Peyer's patch (tissue), 4 donors: ENCODE data around the gene AKT2. TPM values are rescaled to one million over a fixed set of nuclear protein-coding genes. Genes with fewer than 3 reads are reported as not detected.

Experiments used
- DNase-seq, 3 donors: peaks; one replicate each; pipeline ENCODE4 v3.0.0-alpha.2; 2017 to 2019
- H3K27ac ChIP-seq, 4 donors: fragments of 200-600 bp; sonication (generic); one replicate each; pipeline ENCODE4 v1.5.1; 2016 to 2019
- H3K27me3 ChIP-seq, 2 donors: fragments of 200-600 bp; sonication (generic); one replicate each; pipeline ENCODE4 v1.5.1; 2019
- H3K36me3 ChIP-seq, 3 donors: fragments of 200-600 bp; sonication (generic); one replicate each; pipeline ENCODE4 v1.5.1; 2016 to 2019
- H3K4me1 ChIP-seq, 4 donors: fragments of 200-600 bp; sonication (generic); one replicate each; pipeline ENCODE4 v1.5.1; 2016 to 2019
- H3K4me3 ChIP-seq, 4 donors: fragments of 200-600 bp; sonication (generic); 1 replicate in 3 of 4; 2 replicates in 1 of 4; pipeline ENCODE4 v1.5.1; 2016 to 2019; ENCODE audit warnings: mild to moderate bottlenecking in 1 of 4
- H3K9me3 ChIP-seq, 4 donors: fragments of 200-600 bp; sonication (generic); one replicate each; pipeline ENCODE4 v1.5.1; 2016 to 2019; ENCODE audit warnings: mild to moderate bottlenecking in 1 of 4
- POLR2A ChIP-seq, 2 donors: fragments of 450-650 bp; IDR thresholded peaks; one replicate each; pipeline ENCODE4 v1.5.1; 2017; ENCODE audit warnings: antibody characterized with exemption in 2 of 2, mild to moderate bottlenecking in 2 of 2, moderate library complexity in 2 of 2
- small RNA-seq, 2 donors: library from RNA; depleted of rRNA; stranded (forward); fragments of <200 nt; gene quantifications; one replicate each; pipeline ENCODE3, GENCODE V24; 2016
- total RNA-seq, 4 donors: library from RNA; depleted of rRNA; stranded (reverse); fragments of >200 nt; gene quantifications; one replicate each; pipeline ENCODE4 v1.1.0, GENCODE V29; 2016
- TF ChIP-seq, protein P1 (sequence below), 6 experiments: fragments of 450-650 bp in 4 of 6; fragments of 200-600 bp in 2 of 6; sonication (generic) in 1 of 6; IDR thresholded peaks; one replicate each; pipeline ENCODE4 v1.5.1; 2017 to 2019; ENCODE audit warnings: antibody characterized with exemption in 6 of 6, mild to moderate bottlenecking in 3 of 6, moderate library complexity in 1 of 6

The AKT2 gene
- total RNA-seq, 4 donors from 2014 or later, result 67.1 to 146 (median 100) TPM

DNA sequence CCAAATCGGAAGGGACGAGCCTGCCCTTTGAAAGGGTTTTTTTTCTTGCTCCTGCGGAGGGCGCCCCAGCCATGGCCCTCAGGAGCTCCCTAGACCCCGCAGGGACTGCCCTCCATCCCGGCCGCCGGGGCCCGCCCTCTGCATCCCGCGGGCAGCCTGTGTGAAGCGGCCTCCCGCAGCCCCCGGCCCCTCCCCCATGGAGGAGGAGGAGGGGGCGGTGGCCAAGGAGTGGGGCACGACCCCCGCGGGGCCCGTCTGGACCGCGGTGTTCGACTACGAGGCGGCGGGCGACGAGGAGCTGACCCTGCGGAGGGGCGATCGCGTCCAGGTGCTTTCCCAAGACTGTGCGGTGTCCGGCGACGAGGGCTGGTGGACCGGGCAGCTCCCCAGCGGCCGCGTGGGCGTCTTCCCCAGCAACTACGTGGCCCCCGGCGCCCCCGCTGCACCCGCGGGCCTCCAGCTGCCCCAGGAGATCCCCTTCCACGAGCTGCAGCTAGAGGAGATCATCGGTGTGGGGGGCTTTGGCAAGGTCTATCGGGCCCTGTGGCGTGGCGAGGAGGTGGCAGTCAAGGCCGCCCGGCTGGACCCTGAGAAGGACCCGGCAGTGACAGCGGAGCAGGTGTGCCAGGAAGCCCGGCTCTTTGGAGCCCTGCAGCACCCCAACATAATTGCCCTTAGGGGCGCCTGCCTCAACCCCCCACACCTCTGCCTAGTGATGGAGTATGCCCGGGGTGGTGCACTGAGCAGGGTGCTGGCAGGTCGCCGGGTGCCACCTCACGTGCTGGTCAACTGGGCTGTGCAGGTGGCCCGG lies 93.1 kb downstream of the AKT2 start:
- H3K36me3 ChIP-seq, result no peaks in the 10 kb centered on the region
- H3K4me3 ChIP-seq, result peak overlapping the region; percentile 97 to 99 (median 99)
- TF ChIP-seq, protein P1, sequence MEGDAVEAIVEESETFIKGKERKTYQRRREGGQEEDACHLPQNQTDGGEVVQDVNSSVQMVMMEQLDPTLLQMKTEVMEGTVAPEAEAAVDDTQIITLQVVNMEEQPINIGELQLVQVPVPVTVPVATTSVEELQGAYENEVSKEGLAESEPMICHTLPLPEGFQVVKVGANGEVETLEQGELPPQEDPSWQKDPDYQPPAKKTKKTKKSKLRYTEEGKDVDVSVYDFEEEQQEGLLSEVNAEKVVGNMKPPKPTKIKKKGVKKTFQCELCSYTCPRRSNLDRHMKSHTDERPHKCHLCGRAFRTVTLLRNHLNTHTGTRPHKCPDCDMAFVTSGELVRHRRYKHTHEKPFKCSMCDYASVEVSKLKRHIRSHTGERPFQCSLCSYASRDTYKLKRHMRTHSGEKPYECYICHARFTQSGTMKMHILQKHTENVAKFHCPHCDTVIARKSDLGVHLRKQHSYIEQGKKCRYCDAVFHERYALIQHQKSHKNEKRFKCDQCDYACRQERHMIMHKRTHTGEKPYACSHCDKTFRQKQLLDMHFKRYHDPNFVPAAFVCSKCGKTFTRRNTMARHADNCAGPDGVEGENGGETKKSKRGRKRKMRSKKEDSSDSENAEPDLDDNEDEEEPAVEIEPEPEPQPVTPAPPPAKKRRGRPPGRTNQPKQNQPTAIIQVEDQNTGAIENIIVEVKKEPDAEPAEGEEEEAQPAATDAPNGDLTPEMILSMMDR (IDR thresholded peaks at IDR 0.05), result no peak
- TF ChIP-seq POLR2A (IDR thresholded peaks at IDR 0.05), result no peak
- no peaks in the 10 kb centered on the region for H3K27me3 ChIP-seq
- no peaks in the 10 kb centered on the region for H3K9me3 ChIP-seq
- DNase-seq, result peak in 1 of 3 donors; percentile 50
- H3K27ac ChIP-seq, result peak overlapping the region in 3 of 4 donors; percentile 91 to 99 (median 94)
- H3K4me1 ChIP-seq, result peaks cover 0 to 16% (median 8%) of the 10 kb centered on the region in 4 donors

DNA sequence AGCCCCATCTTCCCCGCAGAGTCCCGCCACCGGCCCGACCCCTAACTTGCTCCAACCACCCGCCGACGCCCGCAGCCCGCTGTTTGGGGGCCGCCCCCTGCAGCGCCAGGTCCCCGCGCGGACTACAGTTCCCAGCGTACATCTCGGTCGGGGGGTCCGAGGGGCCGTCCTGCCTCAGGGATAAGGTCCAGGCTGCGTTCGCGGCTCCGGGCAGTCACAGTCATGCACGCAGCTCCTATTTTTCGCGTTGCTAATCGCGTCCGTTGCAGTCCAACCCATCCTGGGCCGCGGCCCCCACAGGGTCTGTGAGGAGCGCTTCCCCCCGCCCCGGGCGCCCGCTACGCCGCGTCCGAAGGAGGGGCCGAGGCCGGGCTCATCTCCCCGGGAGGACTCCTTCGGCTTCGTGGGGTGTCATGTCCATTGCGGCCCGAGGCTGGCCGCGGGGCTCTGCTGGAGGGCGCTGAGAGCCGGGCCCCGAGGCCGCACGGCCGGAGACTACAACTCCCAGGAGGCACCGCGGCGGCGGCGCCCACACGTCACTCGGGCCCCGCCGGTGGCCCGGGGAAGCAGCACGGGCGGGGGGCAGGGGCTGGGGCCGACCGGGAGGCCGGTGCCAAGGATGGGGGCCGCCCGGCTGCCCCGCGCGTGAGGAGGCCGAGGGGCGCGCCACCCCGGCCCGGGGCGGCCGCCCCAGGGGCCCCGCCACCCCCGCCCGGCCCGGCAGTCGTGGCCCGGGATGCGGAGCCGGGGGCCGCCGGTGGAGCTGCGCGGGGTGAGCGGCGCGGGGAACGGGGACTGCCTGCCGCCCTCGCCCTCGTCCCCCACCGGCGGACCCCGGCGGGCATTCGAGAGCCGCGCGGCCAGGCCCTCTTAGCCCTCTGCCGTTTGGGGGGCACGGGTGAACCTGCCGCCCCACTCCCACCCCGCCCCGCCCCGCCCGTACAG lies 94.0 kb downstream of the AKT2 start, which contains the start of gene MAP3K10:
MAP3K10 (plus strand) TSS at position 536 of the 945 bp plus-strand sequence. CDS start 606 bp downstream, outside the sequence.
- TF ChIP-seq POLR2A (IDR thresholded peaks at IDR 0.05), result peak in 1 of 2 donors; percentile 23
- TF ChIP-seq, protein P1 (IDR thresholded peaks at IDR 0.05), result peak in 1 of 6 experiments; percentile 2
- Histone ChIP-seq H3K4me3 (peak within 1 kb of the TSS; percentile 97 to 99 (median 99)), H3K9me3 (no peaks in the 10 kb centered on the region), H3K27me3 (no peaks in the 10 kb centered on the region), H3K4me1 (peaks cover 0 to 16% (median 8%) of the 10 kb centered on the region in 4 donors), H3K36me3 (no peaks in the 10 kb centered on the region), H3K27ac (peak within 1 kb of the TSS; percentile 91 to 99 (median 96))
- DNase-seq, result peak; percentile 71 to 87 (median 83)

DNA sequence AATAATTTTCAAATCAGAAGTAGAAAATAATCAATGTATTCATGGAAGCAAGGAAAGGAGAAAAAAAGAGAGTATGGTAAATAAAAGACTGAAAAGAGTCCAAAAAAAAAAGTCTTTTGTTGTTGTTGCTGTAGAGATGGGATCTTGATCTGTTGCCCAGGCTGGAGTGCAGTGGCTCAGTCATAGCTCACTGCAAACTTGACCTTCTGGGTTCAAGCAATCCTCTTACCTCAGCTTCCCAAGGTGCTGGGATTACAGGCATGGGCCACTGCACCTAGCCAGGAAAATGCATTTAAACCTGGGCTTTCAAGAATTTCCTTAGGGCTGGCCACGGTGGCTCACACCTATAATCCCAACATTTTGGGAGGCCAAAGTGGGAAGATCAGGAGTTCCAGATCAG lies 100.9 kb downstream of the AKT2 start:
- Histone ChIP-seq H3K4me1 (no peaks in the 10 kb centered on the region), H3K36me3 (no peaks in the 10 kb centered on the region), H3K4me3 (no peak overlapping the region), H3K27ac (no peak overlapping the region), H3K27me3 (no peaks in the 10 kb centered on the region), H3K9me3 (no peaks in the 10 kb centered on the region)
- no peak for DNase-seq
- TF ChIP-seq, protein P1 (IDR thresholded peaks at IDR 0.05), result no peak
- no peak for TF ChIP-seq POLR2A (IDR thresholded peaks at IDR 0.05)

Small RNA genes within 50 kb of the gene (small RNA-seq; reads per million reads assigned to genes)
- 0.06 to 0.23 reads per million in 2 donors for gene MIR641
- 0 reads per million in 2 donors for gene RNU6-945P

Other genes with a start within 250 kb of the AKT2 start
- 10 to 100 TPM; 14.5 to 51.2 (median 28.2) TPM for gene ZNF780B, start 229.1 kb downstream of the AKT2 start, total RNA-seq
- gene ZNF780A, start 194.4 kb downstream of the AKT2 start, total RNA-seq, result 10 to 100 TPM in 3 of 4 donors, 1 to 10 TPM in 1; 8.8 to 21.9 (median 15.5) TPM
- 10 to 100 TPM in 3 of 4 donors, 1 to 10 TPM in 1; 8.1 to 64.4 (median 16.2) TPM for gene MAP3K10, start 93.9 kb downstream of the AKT2 start, total RNA-seq
- gene TTC9B, start 67.0 kb downstream of the AKT2 start, total RNA-seq, result not detected
- 1 to 10 TPM in 1 of 4 donors, not detected in 3; 1.3 TPM for gene CCNP, start 58.7 kb downstream of the AKT2 start, total RNA-seq
- gene C19orf47, start 63.1 kb upstream of the AKT2 start, total RNA-seq, result 10 to 100 TPM in 2 of 4 donors, 1 to 10 TPM in 2; 5.8 to 11.3 (median 9.9) TPM
- gene PLD3, start 63.4 kb upstream of the AKT2 start, total RNA-seq, result 100 to 1,000 TPM in 3 of 4 donors, 10 to 100 TPM in 1; 61.9 to 210 (median 162) TPM
- gene HIPK4, start 104.8 kb upstream of the AKT2 start, total RNA-seq, result not detected
- gene PRX, start 128.0 kb upstream of the AKT2 start, total RNA-seq, result 1 to 10 TPM; 1.4 to 7.4 (median 3.0) TPM
- 10 to 100 TPM in 2 of 4 donors, 1 to 10 TPM in 2; 4.1 to 18.2 (median 11.6) TPM for gene SERTAD1, start 140.6 kb upstream of the AKT2 start, total RNA-seq
- 10 to 100 TPM in 3 of 4 donors, 1 to 10 TPM in 1; 9.1 to 22.4 (median 15.2) TPM for gene SERTAD3, start 159.0 kb upstream of the AKT2 start, total RNA-seq
- gene BLVRB, start 180.4 kb upstream of the AKT2 start, total RNA-seq, result 100 to 1,000 TPM; 148 to 277 (median 218) TPM
- gene SPTBN4, start 181.7 kb upstream of the AKT2 start, total RNA-seq, result 1 to 10 TPM in 2 of 4 donors, under 1 TPM in 2; 0.18 to 6.6 (median 2.0) TPM